Mammary epithelial cell (primary cell): ENCODE results near the gene C1QL2.

Experiments used
- CTCF ChIP-seq, 2 donors: IDR thresholded peaks in 1 of 2; conservative IDR thresholded peaks in 1 of 2; 2 replicates each; pipeline ENCODE4 v1.5.1; 2011 to 2012; ENCODE audit warnings: inconsistent platforms in 2 of 2, low read length in 2 of 2, mild to moderate bottlenecking in 2 of 2, control low read depth in 1 of 2, low read depth in 1 of 2; ENCODE audit not compliant: insufficient read depth in 1 of 2; ENCODE audit errors: extremely low read depth in 1 of 2
- EZH2 ChIP-seq: IDR thresholded peaks from 2 replicates; pipeline ENCODE4 v1.6.1; 2012; ENCODE audit warnings: low read length, inconsistent platforms, borderline replicate concordance

- TF ChIP-seq CTCF (conservative IDR thresholded peaks at IDR 0.05 in 1 of 2, IDR thresholded peaks at IDR 0.05 in 1 of 2; ENCODE audit: extremely low read depth in 1 of 2, insufficient read depth in 1 of 2, low read depth in 1 of 2, low read length in 2 of 2) (no peak), EZH2 (no peak)
These were observed 12.0 kb upstream of the C1QL2 start for GRCh38 chr2:119170504-119170903.
